Activated CD4-positive, alpha-beta T cell treated with anti-CD3 and anti-CD28 coated beads for 4 hours (primary cell): ENCODE results near the gene SNAI3.

ENCODE experiments used
- DNase-seq, 2 donors: peaks; one replicate each; pipeline ENCODE4 v3.0.0-alpha.2; 2020

The SNAI3 gene

DNA sequence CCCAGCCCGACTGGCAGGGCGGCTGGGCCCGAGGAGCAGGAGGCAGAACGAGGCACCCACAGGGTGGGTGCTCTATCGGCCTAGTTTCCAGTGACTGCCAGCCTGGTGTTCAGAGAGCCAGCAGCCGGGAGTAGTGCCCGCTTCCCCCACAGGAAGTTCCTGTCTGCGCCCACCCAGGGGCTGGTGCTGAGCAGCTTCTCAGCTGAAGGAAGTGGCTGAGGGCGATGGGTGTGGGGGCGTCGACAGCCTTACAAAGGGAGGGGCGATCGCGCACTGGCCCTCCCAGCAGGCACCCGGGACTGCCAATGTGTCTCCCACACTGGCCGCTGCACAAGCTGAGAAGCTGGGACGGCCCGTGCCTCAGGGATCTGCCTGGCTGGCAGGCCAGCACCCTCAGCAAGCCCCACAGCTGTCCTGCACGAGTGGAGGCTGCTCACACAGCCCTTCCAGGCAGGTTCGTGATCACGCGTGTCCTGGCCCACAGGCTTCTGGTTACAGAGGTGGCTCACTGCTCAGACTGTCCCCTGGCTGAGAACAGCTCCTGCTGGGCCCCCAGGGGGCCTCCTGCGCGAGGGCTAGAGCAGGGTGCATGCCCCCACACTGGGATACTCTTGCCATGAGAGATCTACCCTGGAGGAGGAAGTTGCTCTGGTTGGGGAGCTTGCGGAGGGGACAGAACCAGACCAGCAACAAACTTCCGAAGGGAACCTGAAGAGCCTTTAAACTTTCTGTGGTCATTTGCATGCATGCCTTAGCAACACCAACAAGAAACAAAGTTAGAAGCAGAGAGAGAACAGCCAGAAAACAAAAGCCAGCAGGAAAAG, 17.4 kb upstream of the SNAI3 start:
- DNase-seq = peak; percentile 58 to 71

DNA sequence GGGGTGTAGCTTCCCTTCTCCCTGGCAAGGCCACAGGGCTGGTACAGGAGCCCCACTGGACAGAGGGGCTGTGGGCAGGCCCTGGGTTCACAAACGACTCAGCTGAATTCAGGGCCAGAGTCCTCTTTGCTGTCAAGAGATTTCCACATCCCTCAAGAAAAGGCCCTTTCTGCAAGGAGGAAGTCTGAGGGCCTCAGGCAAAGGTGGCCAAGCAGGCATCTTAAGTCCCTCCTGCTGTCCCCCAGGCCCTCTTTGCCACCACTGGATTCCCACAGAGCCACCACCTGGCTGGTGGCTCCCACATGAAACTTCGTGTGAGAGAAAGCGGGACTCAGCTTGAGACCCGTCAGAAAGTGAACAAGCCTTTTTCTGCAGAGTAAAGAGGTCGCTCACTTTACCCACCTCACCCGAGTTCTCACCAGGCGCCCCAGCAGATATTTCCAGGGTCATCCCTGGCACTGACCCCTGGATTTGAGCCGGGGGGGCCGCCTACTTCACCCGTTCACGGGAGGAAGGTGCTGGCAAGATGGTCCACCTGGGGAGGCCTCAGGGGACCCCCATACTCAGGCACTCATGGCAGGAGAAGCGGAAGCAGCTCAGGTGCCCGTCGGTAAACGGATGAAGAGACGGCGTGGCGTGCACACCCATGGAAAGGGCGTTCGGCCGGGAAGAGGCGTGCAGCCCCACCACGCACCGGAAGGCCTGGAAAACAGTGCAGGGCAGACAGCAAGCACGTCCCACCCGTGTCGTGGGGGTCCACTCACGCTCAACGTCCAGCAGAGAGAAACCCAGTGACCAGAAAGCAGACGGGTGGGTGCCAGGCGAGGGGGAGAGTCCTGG, 16.3 kb upstream of the SNAI3 start:
- DNase-seq = no peak

DNA sequence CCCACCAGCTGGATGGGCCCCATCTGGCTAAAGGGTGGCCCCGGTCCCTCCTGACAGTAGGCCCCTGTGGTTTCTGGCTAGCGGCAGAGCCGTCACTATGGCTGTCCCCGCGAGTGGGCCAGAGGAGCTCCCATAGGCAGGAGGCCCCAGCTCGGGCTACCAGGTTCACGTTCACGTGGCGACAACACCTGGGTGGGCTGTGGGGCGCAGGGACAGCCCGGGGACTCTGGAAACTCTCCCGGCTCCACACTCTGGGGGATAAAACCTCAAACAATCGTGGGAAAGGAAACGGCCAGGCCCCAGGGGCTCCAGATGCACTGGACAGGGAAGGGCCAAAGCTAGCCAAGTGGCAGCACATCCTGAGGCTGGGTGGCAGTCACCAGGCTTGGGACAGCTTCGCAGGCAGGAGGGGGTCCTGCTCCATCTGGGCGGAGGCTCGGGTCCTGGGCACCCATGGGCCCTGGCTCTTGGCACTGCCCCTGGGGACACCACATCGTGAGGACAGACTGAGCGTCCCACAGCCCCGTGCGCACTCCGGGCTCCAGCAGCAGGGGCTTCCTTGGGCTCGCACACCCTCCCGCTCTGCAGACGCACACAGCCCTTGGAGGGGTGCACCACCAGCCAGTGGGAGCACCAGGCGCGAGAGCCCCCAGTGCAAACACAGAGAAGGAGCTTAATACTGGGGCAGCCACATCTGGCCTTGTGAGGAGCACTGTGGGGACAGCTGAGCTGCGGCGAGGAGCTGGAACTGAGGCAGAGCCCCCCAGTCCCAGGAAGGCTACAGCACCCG, 15.5 kb upstream of the SNAI3 start:
- DNase-seq = no peak

DNA sequence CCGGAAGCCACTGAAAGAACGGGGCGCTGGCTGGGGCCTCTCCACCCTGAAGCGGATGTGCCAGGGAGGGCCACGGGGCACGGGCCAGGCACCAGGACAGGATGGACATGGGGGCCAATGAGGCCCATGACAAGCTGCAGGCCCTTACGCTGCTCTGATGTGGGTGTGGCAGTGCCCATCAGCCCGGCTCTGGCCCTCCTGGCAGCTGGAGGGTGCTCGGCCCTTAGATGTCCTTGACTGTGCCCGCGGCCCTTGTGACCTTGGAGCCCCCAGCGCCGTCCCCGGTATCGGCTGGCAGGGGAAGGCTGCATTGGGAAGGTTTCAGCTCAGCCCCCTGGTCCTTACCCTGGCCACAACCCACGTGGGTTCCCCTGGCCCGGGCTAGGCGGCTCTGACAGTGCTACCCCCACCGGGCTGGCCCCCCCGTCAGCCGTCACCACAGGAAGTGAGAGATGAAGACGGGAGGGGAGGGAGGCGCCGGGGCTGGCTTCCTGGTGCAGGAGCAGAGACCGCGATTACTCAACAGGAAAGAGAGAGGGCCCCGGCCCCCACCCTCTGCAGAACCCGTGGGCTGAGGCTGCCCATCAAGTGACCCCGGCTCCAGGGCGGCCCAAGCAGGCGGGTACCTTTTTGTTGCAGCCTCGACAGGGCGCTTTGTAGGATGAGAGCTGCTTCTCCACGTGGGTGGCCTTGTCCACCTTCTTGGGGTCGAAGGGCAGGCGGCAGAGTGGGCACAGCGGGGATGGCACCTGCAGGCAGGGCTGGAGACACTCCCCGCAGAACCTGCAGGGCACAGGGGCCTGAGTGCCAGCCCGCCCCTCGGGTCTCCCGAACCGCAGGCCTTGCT, 14.6 kb upstream of the SNAI3 start:
- peak; percentile 95 for DNase-seq

DNA sequence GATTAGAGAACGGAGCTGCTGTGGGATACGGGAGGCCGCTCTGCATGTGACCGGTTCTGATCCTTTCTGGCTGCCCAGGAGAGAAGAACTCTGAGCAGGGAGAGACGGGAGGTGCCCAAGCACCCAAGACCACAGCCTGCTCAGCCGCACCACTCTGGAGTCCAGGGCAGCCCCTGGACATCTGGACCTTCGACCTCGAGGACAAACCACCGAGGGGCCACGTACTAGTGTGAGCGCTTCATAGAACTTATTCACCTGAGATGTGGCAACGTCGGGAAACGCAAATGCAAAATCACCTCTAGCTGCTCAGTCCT, 14.0 kb upstream of the SNAI3 start:
- DNase-seq = no peak

DNA sequence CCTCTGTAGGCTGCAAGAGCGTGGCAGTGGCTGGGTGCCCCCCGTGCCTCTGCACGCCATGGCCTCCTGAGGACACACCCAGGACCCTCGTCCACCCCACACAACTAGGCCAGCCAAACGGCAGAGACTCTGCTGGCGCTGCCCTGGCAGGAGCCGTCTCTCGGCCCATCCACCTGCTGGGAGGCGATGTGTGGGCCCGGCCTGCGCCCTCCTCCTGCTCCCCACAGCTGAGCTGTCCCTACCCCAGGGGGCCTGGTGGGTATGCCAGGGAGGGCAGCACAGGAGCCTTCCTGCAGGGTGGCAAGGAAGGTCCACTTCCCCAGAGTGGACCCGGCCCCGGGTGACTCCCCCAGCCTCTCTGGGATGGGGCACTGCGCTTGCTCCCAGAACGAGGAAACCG, 12.9 kb upstream of the SNAI3 start:
- no peak for DNase-seq

DNA sequence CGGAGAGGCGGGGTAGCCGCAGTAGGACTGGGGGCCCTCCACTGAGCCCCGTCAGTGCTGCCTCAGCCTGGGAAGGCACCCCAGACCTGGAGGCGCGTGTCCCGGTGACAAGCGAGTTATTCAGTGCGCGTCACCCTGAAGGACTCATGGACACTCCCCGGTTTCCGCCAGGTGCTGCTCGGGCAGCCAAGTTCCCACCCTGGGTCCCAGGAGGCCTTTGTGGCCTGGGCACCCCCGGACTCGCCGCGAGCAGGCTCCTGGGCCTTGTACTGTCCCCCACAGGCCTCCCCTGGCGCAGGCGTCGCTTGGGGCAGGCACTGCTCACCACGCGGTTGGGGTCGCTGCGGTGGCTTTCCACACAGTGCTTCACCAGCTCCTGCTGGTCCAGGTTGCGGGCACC, 12.3 kb upstream of the SNAI3 start:
- DNase-seq = no peak

DNA sequence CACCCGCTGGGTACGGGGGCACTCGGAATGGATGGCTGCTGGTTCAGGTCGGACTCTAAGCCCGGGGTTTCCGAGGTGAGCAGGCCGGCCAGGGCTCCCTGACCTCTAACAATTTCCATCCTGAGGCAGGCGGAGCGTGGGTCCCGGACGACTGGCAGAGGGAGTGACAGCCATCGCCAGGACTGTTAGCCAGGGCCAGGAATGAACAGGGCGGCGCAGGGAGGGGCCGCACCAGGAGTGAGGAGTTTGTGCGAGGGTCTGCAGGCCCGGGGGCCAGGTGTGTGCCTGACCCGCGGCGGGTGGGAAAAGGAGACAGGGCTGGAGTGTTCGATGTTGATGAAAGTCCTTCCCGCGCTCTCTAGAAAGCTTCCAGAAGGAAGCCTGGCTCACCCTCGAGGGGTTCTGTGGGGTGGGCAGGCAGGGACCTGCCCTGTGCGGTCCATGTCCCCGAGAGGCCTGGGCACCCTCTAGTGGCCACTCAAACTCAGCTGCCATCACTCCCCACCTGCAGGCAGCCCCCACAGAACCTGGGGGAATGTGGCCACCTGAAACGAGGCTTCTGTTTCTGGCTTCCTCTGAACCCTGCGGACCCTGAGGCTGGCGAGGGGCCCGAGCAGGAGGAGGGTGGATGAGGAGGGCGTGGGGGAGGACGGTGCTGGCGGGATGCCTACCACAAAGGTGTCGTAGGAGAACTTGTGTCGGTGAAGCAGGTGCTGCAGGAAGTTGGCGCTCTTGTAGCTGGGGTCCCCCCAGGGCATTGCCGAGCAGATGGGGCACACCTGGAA, 11.7 kb upstream of the SNAI3 start:
- DNase-seq = no peak

DNA sequence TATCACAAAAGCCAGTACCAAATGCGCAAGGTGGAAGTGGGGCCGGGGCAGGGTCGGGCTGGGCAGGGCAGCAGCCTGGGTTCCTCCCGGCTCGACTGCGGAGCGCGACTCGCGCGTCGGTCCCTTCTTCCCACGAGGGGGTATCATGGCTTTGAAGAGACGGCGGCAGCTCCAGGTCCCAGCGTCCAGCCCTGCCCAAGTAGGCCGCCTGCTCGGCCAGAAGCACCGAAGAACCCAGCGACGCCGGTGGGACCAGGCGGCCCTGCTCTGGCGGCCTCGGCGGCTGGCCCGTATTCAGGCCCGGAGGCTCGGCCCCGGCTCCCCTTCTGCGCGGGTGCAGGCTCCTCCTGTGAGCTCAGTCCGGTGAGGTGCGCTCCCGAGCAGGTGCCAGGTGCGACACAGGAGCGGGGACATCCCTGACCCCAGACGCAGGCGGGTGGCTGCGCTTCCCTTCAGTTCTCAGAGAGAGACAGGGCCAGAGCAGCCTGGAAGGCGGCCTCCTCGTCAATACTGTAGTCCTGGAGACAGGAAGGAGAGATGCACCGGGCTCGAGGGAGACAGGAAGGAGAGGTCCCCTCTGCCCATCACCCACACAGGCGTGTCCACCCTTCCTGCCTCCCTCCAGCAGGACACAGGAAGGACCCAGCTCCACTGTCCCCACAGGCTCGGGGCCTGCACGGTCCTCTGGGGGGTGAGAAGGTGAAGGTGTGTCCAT, 11.0 kb upstream of the SNAI3 start:
- no peak for DNase-seq

DNA sequence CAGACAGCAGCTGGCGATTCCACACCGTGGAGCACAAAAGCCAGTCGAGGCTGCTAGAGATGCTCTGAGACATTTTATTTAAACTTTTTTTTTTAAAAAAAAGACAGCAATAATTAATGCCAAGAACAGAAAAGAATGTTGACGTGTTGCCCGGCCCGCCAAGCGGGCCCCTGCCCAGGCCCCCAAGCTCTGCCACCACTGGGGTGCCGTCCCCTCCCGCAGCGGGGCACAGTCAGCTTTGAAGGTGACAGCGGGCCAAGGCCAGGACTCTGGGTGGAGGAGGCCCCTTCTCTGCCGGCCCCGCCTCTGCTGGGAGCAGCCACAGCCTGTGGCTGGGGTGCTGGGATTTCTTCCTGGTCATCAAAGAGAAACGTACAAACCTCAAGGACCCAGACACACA, 10.1 kb upstream of the SNAI3 start:
- no peak for DNase-seq

DNA sequence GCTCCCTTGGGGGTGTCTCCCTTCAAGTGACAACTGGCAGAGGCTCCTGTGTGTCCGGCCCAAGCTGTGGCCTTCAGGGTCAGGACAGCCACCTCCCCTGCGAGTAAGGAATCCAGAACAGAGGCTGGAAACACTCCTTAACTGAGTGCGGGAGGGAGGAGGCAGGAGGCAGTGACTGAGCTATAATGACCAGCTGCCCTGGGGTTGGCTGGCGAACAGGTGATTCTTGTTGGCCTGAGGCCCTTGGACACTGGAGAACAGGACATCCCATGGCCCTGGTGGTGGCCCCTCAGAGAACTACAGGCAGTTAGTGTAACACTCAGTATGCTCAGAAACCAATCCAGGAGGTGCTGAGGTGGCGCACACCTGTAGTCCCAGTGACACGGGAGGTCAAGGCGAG, 9.4 kb upstream of the SNAI3 start:
- no peak for DNase-seq

DNA sequence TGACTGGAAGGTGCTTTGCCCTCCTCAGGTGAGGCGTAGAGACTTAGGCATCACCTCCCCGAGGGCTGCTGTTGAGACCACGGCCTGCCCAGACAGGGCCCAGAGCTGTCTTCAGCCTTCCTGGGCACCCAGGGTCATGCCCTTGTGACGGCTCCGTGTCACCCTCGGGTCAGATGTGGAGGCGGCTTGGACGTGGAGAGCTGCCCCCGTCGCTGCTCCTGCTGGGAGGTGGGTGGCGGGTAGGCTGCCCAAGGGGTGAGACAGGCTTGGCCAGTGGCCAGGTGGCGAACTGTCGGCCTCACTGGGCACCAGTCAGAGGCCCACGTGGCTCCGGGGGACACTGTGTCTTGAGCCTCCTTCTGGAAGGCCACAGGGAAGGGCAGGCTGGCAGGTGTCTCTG, 8.9 kb upstream of the SNAI3 start:
- DNase-seq = no peak

DNA sequence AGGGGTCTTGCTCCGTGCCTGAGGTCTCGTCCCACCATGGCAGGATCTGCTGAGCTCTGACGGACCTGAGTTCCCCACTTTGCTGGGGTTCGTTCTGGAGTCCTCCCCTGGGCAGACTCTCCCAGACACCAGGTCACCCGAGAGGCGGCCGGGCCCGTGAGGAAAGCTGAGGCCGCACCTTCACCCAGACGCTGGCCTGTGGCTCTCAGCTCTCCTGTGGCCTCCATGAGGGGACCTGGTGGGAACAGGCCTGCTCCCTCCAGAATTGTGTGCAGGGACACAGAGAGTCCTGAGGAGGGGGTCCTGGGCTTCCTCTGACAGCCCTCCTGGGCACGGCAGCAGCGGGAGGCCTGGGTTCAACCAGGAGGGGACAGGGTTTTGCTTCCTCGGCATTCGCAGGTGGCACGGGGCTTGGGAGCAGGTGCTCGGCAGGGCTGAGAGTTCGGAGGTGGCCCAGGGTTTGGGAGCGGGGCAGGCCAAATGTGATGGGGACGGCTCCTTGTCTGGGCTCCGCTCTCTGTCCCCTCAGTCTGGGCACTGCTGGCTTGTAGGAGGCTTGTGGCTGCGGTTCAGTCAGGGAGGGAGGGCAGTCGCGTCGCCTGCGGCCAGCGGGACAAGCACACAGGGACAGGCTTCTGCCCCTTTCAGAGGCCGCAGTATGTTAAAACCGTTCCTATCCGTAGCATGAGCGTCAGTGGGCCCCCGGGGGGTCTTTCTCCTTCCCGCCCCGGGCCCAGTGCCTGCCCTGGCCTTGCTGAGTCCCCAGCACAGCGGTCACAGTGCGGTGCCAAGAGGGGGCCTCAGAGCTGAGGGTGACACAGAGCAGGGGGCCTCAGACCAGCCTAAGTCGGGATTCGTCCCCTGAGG, 8.1 kb upstream of the SNAI3 start:
- DNase-seq = no peak

DNA sequence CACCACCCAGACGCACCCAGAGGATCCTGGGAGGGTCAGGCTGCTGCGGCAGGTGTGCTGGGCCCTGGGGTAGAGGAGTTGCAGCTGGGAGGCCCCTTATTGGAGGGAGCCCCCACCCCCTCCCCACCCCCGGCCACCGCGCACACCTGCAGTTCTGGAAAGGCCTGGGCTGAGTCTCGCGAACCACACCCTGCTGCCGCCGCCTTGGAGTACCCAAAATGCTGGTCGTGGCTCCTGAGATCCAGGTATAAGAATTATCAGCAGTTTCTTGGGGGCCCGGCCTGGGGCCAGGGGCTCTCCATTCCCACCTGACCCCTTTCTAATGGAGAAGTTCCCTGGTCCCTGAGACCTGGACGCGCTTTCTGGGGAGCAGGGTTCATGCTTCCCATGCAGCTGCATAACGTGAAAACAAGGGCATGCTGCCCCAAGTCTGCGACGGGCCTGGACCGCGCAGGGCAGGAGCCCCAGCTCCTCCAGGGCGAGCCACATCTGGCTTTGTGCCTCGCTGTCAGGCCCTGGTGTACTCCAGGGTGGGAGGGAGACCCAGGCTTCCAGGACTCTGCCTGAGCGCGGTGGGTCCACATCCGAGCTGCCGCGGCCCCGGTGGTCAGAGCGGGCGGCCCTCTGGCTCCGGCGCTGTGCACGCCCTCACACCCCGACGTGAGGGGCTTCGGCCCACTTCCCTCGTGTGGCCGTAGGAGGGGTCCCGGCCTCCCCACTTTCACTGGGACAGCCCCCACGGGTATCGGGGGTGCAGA, 7.3 kb upstream of the SNAI3 start:
- no peak for DNase-seq

DNA sequence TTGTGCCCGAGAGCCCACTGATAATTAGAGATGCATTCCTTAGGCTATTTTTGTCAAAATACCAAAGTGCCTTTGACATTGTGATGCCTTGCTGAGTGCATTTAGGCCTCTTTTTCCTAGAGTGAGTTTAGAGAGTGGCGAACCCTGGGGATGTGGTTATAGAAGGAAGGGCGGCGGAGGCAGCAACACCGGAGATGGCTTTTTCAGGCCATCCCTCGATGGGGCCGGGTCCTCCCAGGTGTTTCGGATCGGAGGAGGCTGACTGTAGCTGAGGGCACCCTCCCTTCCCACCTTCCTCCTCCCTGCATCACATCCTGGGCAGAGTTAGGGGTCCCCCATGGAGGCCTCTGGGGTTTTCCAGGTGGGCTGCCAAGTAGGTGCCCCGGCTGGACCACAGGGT, 6.6 kb upstream of the SNAI3 start:
- DNase-seq = no peak

DNA sequence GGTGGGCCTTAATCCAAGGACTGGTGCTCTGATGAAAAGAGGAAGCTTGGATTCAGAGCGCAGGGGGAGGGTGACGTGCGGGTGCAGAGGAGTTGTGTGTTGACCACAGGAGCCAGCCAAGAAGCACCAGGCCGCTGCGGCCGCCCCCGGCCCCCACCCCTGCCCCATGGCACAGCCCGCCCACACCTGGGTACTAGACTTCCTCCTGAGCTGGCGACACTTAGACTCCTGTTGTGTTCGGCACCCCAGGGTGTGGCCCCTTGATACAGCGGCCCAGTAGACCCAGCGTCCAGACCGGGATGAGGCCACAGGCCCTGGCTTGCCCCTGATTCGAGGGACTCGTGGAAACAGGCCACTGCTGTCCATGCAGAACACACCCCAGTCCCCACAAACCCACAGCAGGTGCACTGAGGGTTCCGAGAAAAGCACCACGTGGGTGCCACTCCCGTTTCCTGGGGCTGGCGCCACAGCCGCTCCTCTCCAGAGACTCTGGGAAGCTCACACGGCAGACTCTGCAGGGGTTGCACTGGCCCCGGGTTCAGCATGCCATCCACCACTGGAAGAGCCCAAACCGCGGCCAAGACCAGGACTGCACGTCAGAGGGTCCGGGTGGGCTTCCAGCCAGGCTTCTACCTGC, 5.7 kb upstream of the SNAI3 start:
- peak in 1 of 2 donors; percentile 38 for DNase-seq

DNA sequence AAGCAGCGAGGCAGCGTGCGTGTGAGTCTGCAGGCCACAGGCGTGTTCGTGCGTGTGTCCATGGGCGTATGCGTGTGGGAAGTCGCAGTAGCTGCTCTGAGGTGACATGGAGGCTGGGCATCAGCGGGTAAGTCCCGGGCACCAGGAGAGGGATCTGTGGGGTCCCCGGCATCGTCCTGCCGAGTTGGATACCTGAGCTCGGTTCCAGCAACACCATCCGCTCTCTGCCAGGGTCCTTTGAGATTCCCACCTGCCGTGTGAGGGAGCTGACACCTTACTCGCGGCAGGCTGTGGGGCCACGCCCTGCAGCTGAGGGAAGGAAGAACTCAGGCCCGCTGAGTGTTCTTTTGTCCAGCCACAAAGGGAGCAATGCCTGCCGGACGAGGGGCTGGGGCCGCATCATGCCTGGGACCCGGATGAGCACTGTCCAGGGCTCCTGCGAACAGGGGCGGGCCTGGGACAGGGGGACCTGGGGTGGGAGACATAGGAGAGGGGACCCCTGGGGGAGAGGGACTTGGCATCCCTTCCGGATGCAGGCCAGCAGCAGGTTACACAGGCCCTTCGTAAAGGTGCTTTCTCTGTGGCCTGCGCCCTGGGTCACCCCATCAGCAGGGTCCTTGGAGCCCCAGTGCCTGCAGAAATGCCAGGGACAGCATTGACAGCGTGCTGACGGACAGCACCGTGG, 5.0 kb upstream of the SNAI3 start:
- no peak for DNase-seq
